Measurements from ENCODE around the gene FNDC10. TPM values are rescaled to one million over a fixed set of nuclear protein-coding genes. Genes with fewer than 3 reads are reported as not detected.

The FNDC10 gene
- total RNA-seq, 6 donors from 2014 or later = 8.7 to 21.0 (median 12.4) TPM

DNA sequence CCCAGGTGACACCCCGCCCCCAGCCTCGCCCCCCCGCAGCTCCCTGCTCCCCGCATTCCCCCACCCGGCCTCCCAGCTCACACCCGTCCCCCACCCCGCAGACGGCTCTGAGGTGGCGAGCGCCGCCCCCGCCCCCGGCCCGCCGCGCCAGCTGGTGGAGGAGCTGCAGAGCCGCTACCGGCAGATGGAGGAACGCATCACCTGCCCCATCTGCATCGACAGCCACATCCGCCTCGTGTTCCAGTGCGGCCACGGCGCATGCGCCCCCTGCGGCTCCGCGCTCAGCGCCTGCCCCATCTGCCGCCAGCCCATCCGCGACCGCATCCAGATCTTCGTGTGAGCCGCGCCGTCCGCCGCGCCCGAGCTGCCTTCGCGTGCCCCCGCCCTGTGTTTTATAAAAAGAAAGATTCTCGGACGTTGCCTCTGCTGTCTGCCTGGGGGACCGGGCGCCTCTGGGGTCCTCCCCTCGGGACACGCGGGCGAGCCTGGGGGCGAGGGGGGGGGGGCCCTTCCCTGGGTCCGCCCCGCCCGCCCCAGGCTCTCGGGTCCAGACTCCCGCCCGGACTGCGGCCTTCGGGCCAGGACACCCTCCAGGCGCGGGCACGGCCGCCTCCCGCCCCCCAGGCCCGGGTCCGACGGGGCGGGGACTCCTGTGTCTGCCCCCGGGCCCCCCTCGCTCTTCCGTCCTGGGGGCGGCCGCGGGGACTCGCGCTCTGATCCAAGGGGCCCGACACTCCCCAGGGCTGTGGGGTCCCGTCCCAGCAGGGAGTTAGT is 30.4 kb upstream of the FNDC10 start:
- H3K4me1 ChIP-seq = peaks cover 7 to 32% (median 18%) of the 10 kb centered on the region in 4 donors
- TF ChIP-seq, protein P1, sequence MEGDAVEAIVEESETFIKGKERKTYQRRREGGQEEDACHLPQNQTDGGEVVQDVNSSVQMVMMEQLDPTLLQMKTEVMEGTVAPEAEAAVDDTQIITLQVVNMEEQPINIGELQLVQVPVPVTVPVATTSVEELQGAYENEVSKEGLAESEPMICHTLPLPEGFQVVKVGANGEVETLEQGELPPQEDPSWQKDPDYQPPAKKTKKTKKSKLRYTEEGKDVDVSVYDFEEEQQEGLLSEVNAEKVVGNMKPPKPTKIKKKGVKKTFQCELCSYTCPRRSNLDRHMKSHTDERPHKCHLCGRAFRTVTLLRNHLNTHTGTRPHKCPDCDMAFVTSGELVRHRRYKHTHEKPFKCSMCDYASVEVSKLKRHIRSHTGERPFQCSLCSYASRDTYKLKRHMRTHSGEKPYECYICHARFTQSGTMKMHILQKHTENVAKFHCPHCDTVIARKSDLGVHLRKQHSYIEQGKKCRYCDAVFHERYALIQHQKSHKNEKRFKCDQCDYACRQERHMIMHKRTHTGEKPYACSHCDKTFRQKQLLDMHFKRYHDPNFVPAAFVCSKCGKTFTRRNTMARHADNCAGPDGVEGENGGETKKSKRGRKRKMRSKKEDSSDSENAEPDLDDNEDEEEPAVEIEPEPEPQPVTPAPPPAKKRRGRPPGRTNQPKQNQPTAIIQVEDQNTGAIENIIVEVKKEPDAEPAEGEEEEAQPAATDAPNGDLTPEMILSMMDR (IDR thresholded peaks at IDR 0.05) = no peak
- TF ChIP-seq POLR2A (IDR thresholded peaks at IDR 0.05) (peak in 1 of 4 donors; percentile 58), POLR2AphosphoS5 (IDR thresholded peaks at IDR 0.05) (peak in 1 of 2 donors; percentile 52)
- ATAC-seq (ENCODE audit: low FRiP score in 2 of 2) (peak in 1 of 2 donors; percentile 74), DNase-seq (peak; percentile 51 to 96)
- 47 to 69% methylated on average over 30 to 49 of the region's 81 CpGs for WGBS, 2 donors
- no peaks in the 10 kb centered on the region for H3K9me3 ChIP-seq
- peak overlapping the region; percentile 79 to 89 (median 87) for H3K27ac ChIP-seq
- peaks cover 0 to 32% (median 13%) of the 10 kb centered on the region in 4 donors for H3K27me3 ChIP-seq
- H3K4me3 ChIP-seq = peak overlapping the region in 3 of 4 donors; percentile 27 to 42 (median 42)
- H3K36me3 ChIP-seq = peaks cover 0 to 29% (median 9%) of the 10 kb centered on the region in 4 donors

DNA sequence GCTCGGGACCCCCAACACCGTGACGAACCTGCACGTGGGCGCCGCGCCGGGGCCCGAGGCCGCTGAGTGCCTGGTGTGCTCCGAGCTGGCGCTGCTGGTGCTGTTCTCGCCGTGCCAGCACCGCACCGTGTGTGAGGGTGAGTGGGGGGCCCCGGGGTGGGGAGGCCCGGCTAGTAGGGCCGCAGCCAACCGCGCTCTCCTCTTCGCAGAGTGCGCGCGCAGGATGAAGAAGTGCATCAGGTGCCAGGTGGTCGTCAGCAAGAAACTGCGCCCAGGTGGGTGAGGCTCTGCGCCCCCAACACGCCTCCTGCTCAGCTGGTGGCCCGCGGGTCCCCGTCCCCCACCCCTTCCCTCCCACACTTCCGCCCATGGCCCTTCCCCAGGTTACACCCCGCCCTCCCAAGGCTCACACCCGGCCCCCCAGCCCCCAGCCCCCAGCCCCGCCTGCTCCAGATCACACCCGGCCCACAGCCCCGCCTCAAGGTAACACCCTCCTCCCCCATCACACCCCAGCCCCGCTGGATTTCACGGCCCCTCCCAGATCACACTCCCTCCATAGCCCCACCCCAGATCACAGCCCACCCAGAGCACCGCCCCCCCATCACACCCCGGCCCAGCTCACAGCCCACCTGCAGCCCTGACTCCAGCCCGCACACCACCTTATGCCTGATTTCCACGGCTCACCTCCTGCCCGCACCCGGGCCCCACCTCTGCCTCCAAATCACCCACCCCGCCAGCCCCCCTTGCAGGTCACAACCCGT is 29.7 kb upstream of the FNDC10 start:
- no peak for ATAC-seq (ENCODE audit: low FRiP score in 2 of 2)
- H3K27me3 ChIP-seq = peaks cover 0 to 32% (median 13%) of the 10 kb centered on the region in 4 donors
- TF ChIP-seq, protein P1 (IDR thresholded peaks at IDR 0.05) = no peak
- TF ChIP-seq EP300 (IDR thresholded peaks at IDR 0.05) (no peak), POLR2A (IDR thresholded peaks at IDR 0.05) (no peak), POLR2AphosphoS5 (IDR thresholded peaks at IDR 0.05) (no peak)
- peak overlapping the region in 3 of 4 donors; percentile 32 to 42 (median 33) for H3K4me3 ChIP-seq
- DNase-seq = no peak
- peak overlapping the region; percentile 21 to 89 (median 87) for H3K27ac ChIP-seq
- H3K36me3 ChIP-seq = peaks cover 0 to 36% (median 9%) of the 10 kb centered on the region in 4 donors
- no peaks in the 10 kb centered on the region for H3K9me3 ChIP-seq
- H3K4me1 ChIP-seq = peaks cover 7 to 32% (median 18%) of the 10 kb centered on the region in 4 donors
- WGBS, 2 donors = 76 to 82% methylated on average over 3 to 34 of the region's 48 CpGs

DNA sequence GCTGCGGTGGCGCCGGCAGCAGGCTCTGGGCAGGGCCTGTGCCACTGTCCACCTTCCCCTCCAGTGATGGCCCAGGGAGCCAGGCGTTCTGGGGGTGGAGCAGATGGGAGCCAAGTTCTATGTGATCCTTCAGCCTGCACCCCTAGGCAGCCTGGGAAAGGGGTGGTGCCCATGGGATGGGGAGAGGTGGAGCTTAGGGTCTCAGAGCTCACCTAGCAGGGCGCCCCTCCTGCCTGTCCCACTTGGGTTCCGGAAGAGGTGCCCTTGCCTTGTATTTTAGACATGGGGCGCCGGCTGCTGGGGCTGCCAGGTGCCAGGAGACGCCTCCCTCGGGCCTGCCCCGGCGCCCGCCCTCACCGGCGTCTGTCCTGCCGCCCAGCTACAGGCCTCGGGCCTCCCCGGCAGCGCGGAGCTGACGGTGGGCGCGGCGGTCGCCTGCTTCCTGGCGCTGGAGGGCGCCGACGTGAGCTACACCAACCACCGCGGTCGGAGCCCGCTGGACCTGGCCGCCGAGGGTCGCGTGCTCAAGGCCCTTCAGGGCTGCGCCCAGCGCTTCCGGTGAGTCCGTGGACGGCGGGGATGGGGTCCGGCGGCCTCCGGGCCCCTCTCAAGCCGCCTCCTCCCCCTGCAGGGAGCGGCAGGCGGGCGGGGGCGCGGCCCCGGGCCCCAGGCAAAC is 29.0 kb upstream of the FNDC10 start:
- Histone ChIP-seq H3K4me1 (peaks cover 7 to 32% (median 18%) of the 10 kb centered on the region in 4 donors), H3K9me3 (no peaks in the 10 kb centered on the region), H3K27me3 (peaks cover 0 to 32% (median 13%) of the 10 kb centered on the region in 4 donors), H3K4me3 (peak overlapping the region in 3 of 4 donors; percentile 32 to 33 (median 32)), H3K27ac (peak overlapping the region in 2 of 4 donors; percentile 7 to 88), H3K36me3 (peaks cover 0 to 41% (median 9%) of the 10 kb centered on the region in 4 donors)
- 60 to 80% methylated on average over 1 to 31 of the region's 53 CpGs for WGBS, 2 donors
- no peak for TF ChIP-seq POLR2A (IDR thresholded peaks at IDR 0.05)
- TF ChIP-seq EP300 (IDR thresholded peaks at IDR 0.05) = no peak
- TF ChIP-seq, protein P1 (IDR thresholded peaks at IDR 0.05) = no peak
- TF ChIP-seq POLR2AphosphoS5 (IDR thresholded peaks at IDR 0.05) = no peak
- ATAC-seq (ENCODE audit: low FRiP score in 2 of 2) (no peak), DNase-seq (peak in 1 of 2 donors; percentile 89)

DNA sequence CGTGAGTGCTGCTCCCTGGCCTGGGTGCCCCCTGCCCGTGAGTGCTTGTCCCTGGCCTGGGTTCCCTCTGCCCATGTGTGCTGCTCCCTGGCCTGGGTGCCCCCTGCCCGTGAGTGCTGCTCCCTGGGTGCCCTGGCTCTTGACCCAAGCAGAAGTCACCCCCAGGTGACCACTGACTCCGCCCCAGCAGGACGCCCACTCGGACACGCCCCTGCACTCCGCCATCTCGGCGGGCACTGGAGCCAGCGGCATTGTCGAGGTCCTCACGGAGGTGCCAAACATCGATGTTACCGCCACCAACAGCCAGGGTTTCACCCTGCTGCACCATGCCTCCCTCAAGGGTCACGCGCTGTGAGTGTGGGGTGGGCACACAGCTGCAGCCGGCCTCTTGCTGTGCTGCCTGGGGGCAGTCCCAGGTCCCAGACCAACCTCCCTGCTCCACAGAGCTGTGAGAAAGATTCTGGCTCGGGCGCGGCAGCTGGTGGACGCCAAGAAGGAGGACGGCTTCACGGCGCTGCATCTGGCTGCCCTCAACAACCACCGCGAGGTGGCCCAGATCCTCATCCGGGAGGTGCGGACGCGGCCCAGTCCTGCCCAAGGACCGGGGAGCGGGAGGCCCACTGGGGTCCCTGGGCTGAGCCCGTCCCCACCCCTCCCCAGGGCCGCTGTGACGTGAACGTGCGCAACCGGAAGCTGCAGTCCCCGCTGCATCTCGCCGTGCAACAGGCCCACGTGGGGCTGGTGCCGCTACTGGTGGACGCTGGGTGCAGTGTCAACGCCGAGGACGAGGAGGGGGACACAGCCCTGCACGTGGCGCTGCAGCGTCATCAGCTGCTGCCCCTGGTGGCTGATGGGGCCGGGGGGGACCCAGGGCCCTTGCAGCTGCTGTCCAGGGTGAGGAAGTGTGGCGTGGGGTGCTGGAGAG is 28.2 kb upstream of the FNDC10 start:
- Histone ChIP-seq H3K36me3 (peaks cover 0 to 42% (median 9%) of the 10 kb centered on the region in 4 donors), H3K27ac (no peak overlapping the region), H3K4me3 (no peak overlapping the region), H3K27me3 (peaks cover 0 to 32% (median 13%) of the 10 kb centered on the region in 4 donors), H3K4me1 (peaks cover 7 to 32% (median 18%) of the 10 kb centered on the region in 4 donors), H3K9me3 (no peaks in the 10 kb centered on the region)
- no peak for ATAC-seq (ENCODE audit: low FRiP score in 2 of 2)
- no peak for TF ChIP-seq POLR2A (IDR thresholded peaks at IDR 0.05)
- no peak for TF ChIP-seq EP300 (IDR thresholded peaks at IDR 0.05)
- TF ChIP-seq, protein P1 (IDR thresholded peaks at IDR 0.05) = no peak
- no peak for TF ChIP-seq POLR2AphosphoS5 (IDR thresholded peaks at IDR 0.05)
- peak in 1 of 2 donors; percentile 85 for DNase-seq
- WGBS, 2 donors = 93 to 95% methylated on average over 11 to 33 of the region's 53 CpGs

Measured in upper lobe of left lung (tissue), 6 donors.